Amniotic epithelial cell (primary cell): ENCODE results near the gene TMEM52.
A peak's percentile ranks its signal among the peaks of the same experiment; 100 is the strongest.

Source experiments
- DNase-seq: peaks from one replicate; pipeline ENCODE4 v3.0.0-alpha.2; 2010; ENCODE audit warnings: low read depth

The TMEM52 gene

GRCh38 chr1:1918901-1919303 is at the start of gene TMEM52:
TMEM52 (minus strand) TSS chr1:1919279; CDS start chr1:1919265, 14 bp downstream.
- no peak for DNase-seq

GRCh38 chr1:1967879-1968278 is 48.8 kb upstream of the TMEM52 start:
- no peak for DNase-seq

- no peak for DNase-seq
These were observed 48.1 kb upstream of the TMEM52 start for GRCh38 chr1:1967151-1967550.

GRCh38 chr1:1966071-1966740 is 47.1 kb upstream of the TMEM52 start:
- DNase-seq, result no peak

GRCh38 chr1:1965546-1965945 is 46.5 kb upstream of the TMEM52 start:
- DNase-seq, result no peak

GRCh38 chr1:1964811-1965210 is 45.7 kb upstream of the TMEM52 start:
- DNase-seq, result no peak

- no peak for DNase-seq
These were observed 44.5 kb upstream of the TMEM52 start for GRCh38 chr1:1963570-1963969.

GRCh38 chr1:1962752-1963151 is 43.7 kb upstream of the TMEM52 start:
- DNase-seq, result no peak

- peak; percentile 16 for DNase-seq
These were observed 41.6 kb upstream of the TMEM52 start for GRCh38 chr1:1960480-1961196.

GRCh38 chr1:1959840-1960479 is 40.9 kb upstream of the TMEM52 start:
- DNase-seq, result peak; percentile 63

- no peak for DNase-seq
These were observed 40.4 kb upstream of the TMEM52 start for GRCh38 chr1:1959459-1959839.

- no peak for DNase-seq
These were observed 39.0 kb upstream of the TMEM52 start for GRCh38 chr1:1958071-1958541.

- DNase-seq, result no peak
These were observed 38.5 kb upstream of the TMEM52 start for GRCh38 chr1:1957533-1957961.

GRCh38 chr1:1956586-1957532 is 37.8 kb upstream of the TMEM52 start:
- DNase-seq, result no peak

GRCh38 chr1:1956101-1956500 is 37.0 kb upstream of the TMEM52 start:
- DNase-seq, result no peak

- no peak for DNase-seq
These were observed 36.6 kb upstream of the TMEM52 start for GRCh38 chr1:1955621-1956094.

GRCh38 chr1:1954831-1955441 is 35.9 kb upstream of the TMEM52 start:
- DNase-seq, result no peak

- DNase-seq, result no peak
These were observed 34.9 kb upstream of the TMEM52 start for GRCh38 chr1:1954015-1954414.

GRCh38 chr1:1950940-1951339 is 31.9 kb upstream of the TMEM52 start:
- DNase-seq, result no peak

- DNase-seq, result no peak
These were observed 29.7 kb upstream of the TMEM52 start for GRCh38 chr1:1948783-1949182.

GRCh38 chr1:1947493-1947892 is 28.4 kb upstream of the TMEM52 start:
- no peak for DNase-seq
